ENCODE results near the gene C10orf90. TPM values are rescaled to one million over a fixed set of nuclear protein-coding genes. Genes with fewer than 3 reads are reported as not detected.

The C10orf90 gene
- total RNA-seq, 3 donors from 2014 or later (not counting 1 experiment from before 2014, with no cell fraction given) = not detected

DNA sequence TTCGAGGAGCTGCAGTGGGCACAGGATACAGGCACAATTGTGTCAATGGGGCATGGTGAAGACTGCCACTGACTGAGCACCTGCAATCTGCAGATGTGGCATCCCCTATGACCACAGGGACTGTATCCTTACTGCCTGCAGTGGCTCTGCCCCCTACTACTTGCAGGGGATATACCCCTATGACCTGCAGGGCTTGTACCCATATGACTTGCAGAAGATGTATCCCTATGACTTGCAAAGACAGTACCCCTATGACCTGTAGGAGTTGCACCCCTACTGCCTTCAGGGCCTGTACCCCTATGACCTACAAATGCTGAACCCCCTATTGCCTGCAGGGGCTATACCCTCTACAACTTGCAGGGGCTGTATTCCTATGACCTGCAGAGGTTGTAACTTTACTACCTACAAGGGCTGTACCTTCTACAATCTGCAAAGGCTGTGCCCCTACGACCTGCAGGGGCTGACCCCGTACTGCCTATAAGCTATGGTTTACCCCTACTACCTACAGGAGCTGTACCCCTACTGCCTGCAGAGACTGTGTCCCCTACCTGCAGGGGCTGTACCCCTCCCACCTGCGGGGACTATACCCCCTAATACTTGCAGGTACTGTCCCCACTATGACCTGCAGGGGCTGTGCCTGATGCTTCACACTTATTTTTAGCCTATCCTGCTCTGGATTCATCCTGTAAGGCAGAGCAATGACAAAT is 216.3 kb downstream of the C10orf90 start:
- peak in 1 of 3 donors; percentile 23 for ATAC-seq
- no peaks in the 10 kb centered on the region for H3K36me3 ChIP-seq (ENCODE audit: control insufficient read depth, insufficient read depth, low read length)
- H3K4me1 Mint-ChIP-seq = no peaks in the 10 kb centered on the region
- H3K27ac ChIP-seq (ENCODE audit: low read length) = no peak overlapping the region
- H3K9me3 Mint-ChIP-seq = no peaks in the 10 kb centered on the region
- H3K4me3 Mint-ChIP-seq = no peak overlapping the region
- H3K27me3 ChIP-seq (ENCODE audit: control insufficient read depth, insufficient read depth, low read length) = no peaks in the 10 kb centered on the region
- 85% methylated on average over 4 of the region's 4 CpGs for WGBS (ENCODE audit: insufficient coverage)
- H3K4me3 ChIP-seq (ENCODE audit: low read length) = no peak overlapping the region
- no peak overlapping the region for H3K27ac Mint-ChIP-seq
- H3K27me3 Mint-ChIP-seq (ENCODE audit: low read depth in 2 of 2) = peaks cover 0 to 16% of the 10 kb centered on the region in 2 donors
- H3K4me1 ChIP-seq (ENCODE audit: control insufficient read depth, insufficient read depth, low read length) = no peaks in the 10 kb centered on the region
- intact Hi-C loops (cut with micrococcal nuclease) = no loop called here
- DNase-seq = no peak
- H3K36me3 Mint-ChIP-seq = no peaks in the 10 kb centered on the region
- no peaks in the 10 kb centered on the region for H3K9me3 ChIP-seq (ENCODE audit: control insufficient read depth, insufficient read depth, low read length)
- TF ChIP-seq, protein P1, sequence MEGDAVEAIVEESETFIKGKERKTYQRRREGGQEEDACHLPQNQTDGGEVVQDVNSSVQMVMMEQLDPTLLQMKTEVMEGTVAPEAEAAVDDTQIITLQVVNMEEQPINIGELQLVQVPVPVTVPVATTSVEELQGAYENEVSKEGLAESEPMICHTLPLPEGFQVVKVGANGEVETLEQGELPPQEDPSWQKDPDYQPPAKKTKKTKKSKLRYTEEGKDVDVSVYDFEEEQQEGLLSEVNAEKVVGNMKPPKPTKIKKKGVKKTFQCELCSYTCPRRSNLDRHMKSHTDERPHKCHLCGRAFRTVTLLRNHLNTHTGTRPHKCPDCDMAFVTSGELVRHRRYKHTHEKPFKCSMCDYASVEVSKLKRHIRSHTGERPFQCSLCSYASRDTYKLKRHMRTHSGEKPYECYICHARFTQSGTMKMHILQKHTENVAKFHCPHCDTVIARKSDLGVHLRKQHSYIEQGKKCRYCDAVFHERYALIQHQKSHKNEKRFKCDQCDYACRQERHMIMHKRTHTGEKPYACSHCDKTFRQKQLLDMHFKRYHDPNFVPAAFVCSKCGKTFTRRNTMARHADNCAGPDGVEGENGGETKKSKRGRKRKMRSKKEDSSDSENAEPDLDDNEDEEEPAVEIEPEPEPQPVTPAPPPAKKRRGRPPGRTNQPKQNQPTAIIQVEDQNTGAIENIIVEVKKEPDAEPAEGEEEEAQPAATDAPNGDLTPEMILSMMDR (IDR thresholded peaks at IDR 0.05) = no peak

DNA sequence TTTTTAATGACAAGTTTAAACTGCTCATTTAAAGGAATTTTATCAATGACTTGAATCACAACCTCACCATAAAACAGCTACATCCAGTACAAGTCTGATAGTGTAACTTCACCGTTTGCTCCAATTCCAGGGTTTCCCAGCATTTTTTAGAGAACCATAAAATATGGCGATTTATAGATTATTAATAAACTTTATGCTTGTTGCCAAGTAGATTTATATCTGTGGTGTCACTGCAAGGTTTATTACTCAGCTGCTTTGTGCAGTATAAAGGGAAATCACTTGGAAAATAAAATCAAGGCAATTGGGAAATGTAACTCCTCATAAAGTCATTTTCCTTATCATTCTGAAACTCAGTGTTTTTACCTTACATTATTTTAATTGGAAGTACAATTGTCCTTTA is 218.2 kb downstream of the C10orf90 start:
- Mint-ChIP-seq H3K27me3 (ENCODE audit: low read depth in 2 of 2) (peaks cover 0 to 16% of the 10 kb centered on the region in 2 donors), H3K4me1 (no peaks in the 10 kb centered on the region), H3K36me3 (no peaks in the 10 kb centered on the region), H3K27ac (no peak overlapping the region), H3K4me3 (no peak overlapping the region), H3K9me3 (no peaks in the 10 kb centered on the region)
- no peaks in the 10 kb centered on the region for H3K27me3 ChIP-seq (ENCODE audit: control insufficient read depth, insufficient read depth, low read length)
- H3K27ac ChIP-seq (ENCODE audit: low read length) = no peak overlapping the region
- TF ChIP-seq, protein P1 (IDR thresholded peaks at IDR 0.05) = no peak
- no peaks in the 10 kb centered on the region for H3K4me1 ChIP-seq (ENCODE audit: control insufficient read depth, insufficient read depth, low read length)
- no peak overlapping the region for H3K4me3 ChIP-seq (ENCODE audit: low read length)
- intact Hi-C loops (cut with micrococcal nuclease) = no loop called here
- no peaks in the 10 kb centered on the region for H3K36me3 ChIP-seq (ENCODE audit: control insufficient read depth, insufficient read depth, low read length)
- no peak for ATAC-seq
- WGBS (ENCODE audit: insufficient coverage) = 82% methylated on average over 2 of the region's 2 CpGs
- no peaks in the 10 kb centered on the region for H3K9me3 ChIP-seq (ENCODE audit: control insufficient read depth, insufficient read depth, low read length)
- no peak for DNase-seq

- H3K27ac Mint-ChIP-seq = no peak overlapping the region
- no peaks in the 10 kb centered on the region for H3K36me3 Mint-ChIP-seq
- H3K4me1 Mint-ChIP-seq = no peaks in the 10 kb centered on the region
- DNase-seq (no peak), ATAC-seq (no peak)
- H3K27ac ChIP-seq (ENCODE audit: low read length) = no peak overlapping the region
- H3K4me3 ChIP-seq (ENCODE audit: low read length) = no peak overlapping the region
- 100% methylated on average over 1 of the region's 5 CpGs for WGBS (ENCODE audit: insufficient coverage)
- H3K36me3 ChIP-seq (ENCODE audit: control insufficient read depth, insufficient read depth, low read length) = no peaks in the 10 kb centered on the region
- H3K4me3 Mint-ChIP-seq = no peak overlapping the region
- no peaks in the 10 kb centered on the region for H3K27me3 ChIP-seq (ENCODE audit: control insufficient read depth, insufficient read depth, low read length)
- H3K9me3 ChIP-seq (ENCODE audit: control insufficient read depth, insufficient read depth, low read length) = no peaks in the 10 kb centered on the region
- H3K4me1 ChIP-seq (ENCODE audit: control insufficient read depth, insufficient read depth, low read length) = no peaks in the 10 kb centered on the region
- TF ChIP-seq, protein P1 (IDR thresholded peaks at IDR 0.05) = no peak
- intact Hi-C loops (cut with micrococcal nuclease) = no loop called here
- peaks cover 21 to 22% of the 10 kb centered on the region in 2 donors for H3K27me3 Mint-ChIP-seq (ENCODE audit: low read depth in 2 of 2)
- H3K9me3 Mint-ChIP-seq = no peaks in the 10 kb centered on the region
These were observed 222.4 kb downstream of the C10orf90 start for GRCh38 chr10:126448091-126448490.

DNA sequence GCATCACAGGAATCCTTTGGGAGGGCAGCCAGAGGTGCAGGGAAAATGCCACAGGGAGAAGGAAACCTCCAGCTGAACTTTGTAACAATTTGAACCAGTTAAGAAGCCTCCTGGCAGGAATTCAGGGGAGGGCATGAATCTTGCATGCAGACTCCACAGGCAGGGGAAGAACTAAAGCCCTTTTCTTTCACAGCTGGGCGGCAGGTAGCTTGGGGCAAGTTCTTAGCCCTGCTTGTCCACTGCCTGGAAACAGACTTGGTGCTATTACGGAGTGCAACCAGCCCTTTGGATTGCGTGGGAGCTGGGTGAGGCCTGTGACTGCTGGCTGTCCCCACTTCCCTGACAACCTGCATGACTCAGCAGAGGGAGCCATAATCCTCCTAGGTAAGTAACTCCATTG is 230.6 kb downstream of the C10orf90 start:
- no peaks in the 10 kb centered on the region for H3K9me3 Mint-ChIP-seq
- WGBS (ENCODE audit: insufficient coverage) = 94% methylated on average over 3 of the region's 3 CpGs
- H3K27ac Mint-ChIP-seq = no peak overlapping the region
- no peak overlapping the region for H3K4me3 ChIP-seq (ENCODE audit: low read length)
- H3K36me3 Mint-ChIP-seq = no peaks in the 10 kb centered on the region
- no peaks in the 10 kb centered on the region for H3K9me3 ChIP-seq (ENCODE audit: control insufficient read depth, insufficient read depth, low read length)
- H3K27me3 ChIP-seq (ENCODE audit: control insufficient read depth, insufficient read depth, low read length) = no peaks in the 10 kb centered on the region
- TF ChIP-seq, protein P1 (IDR thresholded peaks at IDR 0.05) = no peak
- peaks cover 19 to 83% of the 10 kb centered on the region in 2 donors for H3K27me3 Mint-ChIP-seq (ENCODE audit: low read depth in 2 of 2)
- no peak for ATAC-seq
- intact Hi-C loops (cut with micrococcal nuclease) = no loop called here
- H3K4me1 ChIP-seq (ENCODE audit: control insufficient read depth, insufficient read depth, low read length) = no peaks in the 10 kb centered on the region
- H3K36me3 ChIP-seq (ENCODE audit: control insufficient read depth, insufficient read depth, low read length) = no peaks in the 10 kb centered on the region
- no peak for DNase-seq
- no peaks in the 10 kb centered on the region for H3K4me1 Mint-ChIP-seq
- H3K4me3 Mint-ChIP-seq = no peak overlapping the region
- no peak overlapping the region for H3K27ac ChIP-seq (ENCODE audit: low read length)

Measured in natural killer cell (primary cell).